Endodermal cell (in vitro differentiated cells): ENCODE data around the gene ANKRD35. TPM values are rescaled to one million over a fixed set of nuclear protein-coding genes. Genes with fewer than 3 reads are reported as not detected.
"Not testable (repeated sequence)": the region's sequence is repeated elsewhere in the genome, so short reads cannot be mapped to it uniquely, and the experiment has no call there.

ENCODE experiments used
- DNase-seq: peaks from one replicate; pipeline ENCODE4 v3.0.0-alpha.2; 2017
- H3K27ac ChIP-seq: 2 replicates; pipeline ENCODE4 v1.5.1; 2013; ENCODE audit warnings: mild to moderate bottlenecking, low read depth, low read length, moderate library complexity
- H3K27me3 ChIP-seq: 2 replicates; pipeline ENCODE4 v1.6.1; 2013; ENCODE audit warnings: mild to moderate bottlenecking, low read length, moderate library complexity; ENCODE audit not compliant: insufficient read depth, control insufficient read depth, poor library complexity, severe bottlenecking
- H3K36me3 ChIP-seq: 2 replicates; pipeline ENCODE4 v1.7.0; 2013; ENCODE audit warnings: mild to moderate bottlenecking, low read length, moderate library complexity; ENCODE audit not compliant: control insufficient read depth, insufficient read depth
- H3K4me1 ChIP-seq: one replicate; pipeline ENCODE4 v1.7.0; 2013; ENCODE audit warnings: low read length; ENCODE audit not compliant: control insufficient read depth, insufficient read depth
- H3K4me3 ChIP-seq: 2 replicates; pipeline ENCODE4 v1.5.1; 2013; ENCODE audit warnings: mild to moderate bottlenecking, low read length, moderate library complexity
- H3K9ac ChIP-seq: 2 replicates; pipeline ENCODE4 v1.6.1; 2013; ENCODE audit warnings: mild to moderate bottlenecking, low read length, moderate library complexity; ENCODE audit not compliant: poor library complexity, severe bottlenecking; ENCODE audit errors: extremely low read depth
- H3K9me3 ChIP-seq: 2 replicates; pipeline ENCODE4 v1.6.1; 2013; ENCODE audit warnings: mild to moderate bottlenecking, low read length, moderate library complexity; ENCODE audit not compliant: control insufficient read depth
- H3K27ac Mint-ChIP-seq: 2 replicates; pipeline ENCODE4 v1.8.0; 2020; ENCODE audit warnings: mixed read lengths
- H3K27me3 Mint-ChIP-seq: 2 replicates; pipeline ENCODE4 v1.8.0; 2021; ENCODE audit warnings: mild to moderate bottlenecking, mixed read lengths; ENCODE audit not compliant: insufficient read depth
- H3K36me3 Mint-ChIP-seq: 2 replicates; pipeline ENCODE4 v1.8.0; 2020; ENCODE audit warnings: low read depth, mixed read lengths
- H3K4me1 Mint-ChIP-seq: 2 replicates; pipeline ENCODE4 v1.8.0; 2020; ENCODE audit warnings: mixed read lengths
- H3K4me3 Mint-ChIP-seq: 2 replicates; pipeline ENCODE4 v1.8.0; 2020; ENCODE audit warnings: mild to moderate bottlenecking, moderate library complexity, mixed read lengths
- H3K9me3 Mint-ChIP-seq: 2 replicates; pipeline ENCODE4 v1.8.0; 2020; ENCODE audit warnings: mild to moderate bottlenecking, mixed read lengths
- WGBS, 2 experiments: methylation state at CpG; one replicate each; pipeline versions ENCODE4 v1.1.5 to v1.1.7; 2013; ENCODE audit warnings: missing lambda C conversion rate in 2 of 2, mixed read lengths in 1 of 2; ENCODE audit not compliant: insufficient coverage in 1 of 2, insufficient read length in 1 of 2; 5-methylcytosine and 5-hydroxymethylcytosine counted together
- long read RNA-seq, 4 experiments: library from polyadenylated mRNA in 2 of 4; library from RNA in 1 of 4; library from capped mRNA in 1 of 4; stranded (forward) in 3 of 4; unstranded in 1 of 4; transcript quantifications; one replicate each; pipeline ENCODE4 v2.0.0, GENCODE V29; 2020 to 2021; ENCODE audit warnings: inconsistent platforms in 1 of 4
- polyA plus RNA-seq, 2 experiments: library from polyadenylated mRNA; stranded (reverse); fragments of 50-300 nt; gene quantifications; one replicate each; pipeline ENCODE4 v1.2.3, GENCODE V29; 2013
- total RNA-seq, 2 donors: library from RNA; stranded (reverse); fragmentation: NEBNext Ultra II Directional in 1 of 2; extraction: Animal tissue kit (Norgen Biotek cat#: 25700) in 1 of 2; gene quantifications; 2 replicates in 1 of 2; 3 replicates in 1 of 2; pipeline ENCODE4 v1.2.1, GENCODE V29; 2021
- TF ChIP-seq, protein P1 (sequence below): fragments of 200-600 bp; sonication (generic); conservative IDR thresholded peaks from 2 replicates; pipeline ENCODE4 v1.5.0; 2021; ENCODE audit warnings: antibody characterized with exemption, mild to moderate bottlenecking

ANKRD35 gene, protein sequence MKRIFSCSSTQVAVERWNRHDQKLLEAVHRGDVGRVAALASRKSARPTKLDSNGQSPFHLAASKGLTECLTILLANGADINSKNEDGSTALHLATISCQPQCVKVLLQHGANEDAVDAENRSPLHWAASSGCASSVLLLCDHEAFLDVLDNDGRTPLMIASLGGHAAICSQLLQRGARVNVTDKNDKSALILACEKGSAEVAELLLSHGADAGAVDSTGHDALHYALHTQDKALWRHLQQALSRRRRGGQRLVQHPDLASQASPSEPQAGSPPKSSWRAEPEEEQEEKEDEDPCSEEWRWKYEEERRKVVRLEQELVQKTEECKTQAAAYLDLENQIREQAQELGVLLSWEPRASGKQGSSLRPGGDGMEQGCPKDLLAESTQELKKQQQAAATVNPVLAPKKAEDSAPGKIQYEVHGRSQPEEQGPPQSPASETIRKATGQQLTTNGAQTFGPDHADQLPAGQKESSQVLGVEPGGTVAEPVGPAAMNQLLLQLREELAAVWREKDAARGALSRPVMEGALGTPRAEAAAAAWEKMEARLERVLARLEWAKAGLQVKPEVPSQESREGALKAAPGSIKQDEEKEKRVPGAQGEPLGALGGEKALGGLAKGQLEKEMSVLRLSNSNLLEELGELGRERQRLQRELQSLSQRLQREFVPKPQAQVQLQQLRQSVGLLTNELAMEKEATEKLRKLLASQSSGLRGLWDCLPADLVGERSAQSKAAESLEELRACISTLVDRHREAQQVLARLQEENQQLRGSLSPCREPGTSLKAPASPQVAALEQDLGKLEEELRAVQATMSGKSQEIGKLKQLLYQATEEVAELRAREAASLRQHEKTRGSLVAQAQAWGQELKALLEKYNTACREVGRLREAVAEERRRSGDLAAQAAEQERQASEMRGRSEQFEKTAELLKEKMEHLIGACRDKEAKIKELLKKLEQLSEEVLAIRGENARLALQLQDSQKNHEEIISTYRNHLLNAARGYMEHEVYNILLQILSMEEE
- 1 to 10 TPM in 1 of 2 donors, under 1 TPM in 1; 0.88 to 1.4 TPM for total RNA-seq
- polyA plus RNA-seq (2013, experiment 1 of 2) = 0.68 TPM
- polyA plus RNA-seq (2013, experiment 2 of 2) = 0.70 TPM
- long read RNA-seq, experiment 1, partial matches to known transcripts = 2 of 2 reads
- long read RNA-seq, experiment 1, other reads (novel, unspliced or antisense) = 0 of 2 reads
- long read RNA-seq, experiment 2, partial matches to known transcripts = 18 of 18 reads
- long read RNA-seq, experiment 2, other reads (novel, unspliced or antisense) = 0 of 18 reads
- long read RNA-seq, experiment 3, partial matches to known transcripts = 13 of 13 reads
- long read RNA-seq, experiment 3, other reads (novel, unspliced or antisense) = 0 of 13 reads
- long read RNA-seq, experiment 4, partial matches to known transcripts = 22 of 23 reads
- long read RNA-seq, experiment 4, other reads (novel, unspliced or antisense) = 1 of 23 reads

DNA sequence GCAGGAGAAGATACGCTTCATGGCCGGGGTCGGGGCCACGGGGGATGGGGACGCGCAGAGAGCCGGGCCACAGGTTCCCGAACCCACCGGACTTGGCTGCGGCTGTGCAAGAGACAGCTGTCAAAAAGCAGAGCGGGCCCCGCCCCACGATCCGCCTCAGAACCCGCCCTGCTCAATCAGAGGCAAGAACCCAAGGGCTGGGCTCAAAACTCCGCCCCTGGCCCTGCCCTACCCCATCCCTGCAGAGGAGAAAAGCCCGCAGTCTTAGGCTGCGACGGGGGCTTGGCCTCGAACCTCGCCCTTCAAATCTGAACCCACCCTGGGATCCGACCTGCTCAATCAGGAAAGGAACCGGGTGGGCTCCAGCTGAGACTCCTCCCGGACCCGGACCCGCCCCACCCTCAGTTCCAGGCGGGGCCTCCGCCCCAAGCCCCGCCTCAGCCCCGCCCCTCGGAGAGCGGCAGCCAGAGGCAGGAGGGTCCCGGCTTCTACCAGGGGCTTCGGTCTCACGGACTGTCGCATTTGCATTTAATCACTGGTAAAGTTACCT is at the start of gene ANKRD35:
Gene ANKRD35, minus strand, starts transcription at position 129 of the 550 bp plus-strand sequence. Its CDS starts 108 bp downstream, at position 21.
- Mint-ChIP-seq H3K27me3 (peaks cover 41% of the 10 kb centered on the region), H3K36me3 (no peaks in the 10 kb centered on the region), H3K4me3 (peak within 1 kb of the TSS; percentile 67), H3K4me1 (peaks cover 15% of the 10 kb centered on the region), H3K9me3 (no peaks in the 10 kb centered on the region), H3K27ac (no peak within 1 kb of the TSS)
- H3K4me3 ChIP-seq = peak within 1 kb of the TSS; percentile 81
- peak; percentile 95 for DNase-seq
- no peaks in the 10 kb centered on the region for H3K36me3 ChIP-seq
- TF ChIP-seq, protein P1, sequence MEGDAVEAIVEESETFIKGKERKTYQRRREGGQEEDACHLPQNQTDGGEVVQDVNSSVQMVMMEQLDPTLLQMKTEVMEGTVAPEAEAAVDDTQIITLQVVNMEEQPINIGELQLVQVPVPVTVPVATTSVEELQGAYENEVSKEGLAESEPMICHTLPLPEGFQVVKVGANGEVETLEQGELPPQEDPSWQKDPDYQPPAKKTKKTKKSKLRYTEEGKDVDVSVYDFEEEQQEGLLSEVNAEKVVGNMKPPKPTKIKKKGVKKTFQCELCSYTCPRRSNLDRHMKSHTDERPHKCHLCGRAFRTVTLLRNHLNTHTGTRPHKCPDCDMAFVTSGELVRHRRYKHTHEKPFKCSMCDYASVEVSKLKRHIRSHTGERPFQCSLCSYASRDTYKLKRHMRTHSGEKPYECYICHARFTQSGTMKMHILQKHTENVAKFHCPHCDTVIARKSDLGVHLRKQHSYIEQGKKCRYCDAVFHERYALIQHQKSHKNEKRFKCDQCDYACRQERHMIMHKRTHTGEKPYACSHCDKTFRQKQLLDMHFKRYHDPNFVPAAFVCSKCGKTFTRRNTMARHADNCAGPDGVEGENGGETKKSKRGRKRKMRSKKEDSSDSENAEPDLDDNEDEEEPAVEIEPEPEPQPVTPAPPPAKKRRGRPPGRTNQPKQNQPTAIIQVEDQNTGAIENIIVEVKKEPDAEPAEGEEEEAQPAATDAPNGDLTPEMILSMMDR = no peak
- H3K27ac ChIP-seq = no peak within 1 kb of the TSS
- peaks cover 33% of the 10 kb centered on the region for H3K27me3 ChIP-seq
- WGBS, 2 experiments = 1 to 2% methylated on average over 9 to 36 of the region's 36 CpGs
- no peaks in the 10 kb centered on the region for H3K9me3 ChIP-seq
- no peaks in the 10 kb centered on the region for H3K4me1 ChIP-seq
- H3K9ac ChIP-seq = no peak within 1 kb of the TSS

- not testable (repeated sequence) for H3K4me3 ChIP-seq, H3K36me3 Mint-ChIP-seq, H3K27ac ChIP-seq, H3K27me3 Mint-ChIP-seq, H3K9me3 Mint-ChIP-seq, H3K27me3 ChIP-seq, H3K9me3 ChIP-seq
- H3K4me1 Mint-ChIP-seq = peaks cover 43% of the 10 kb centered on the region
- peaks cover 38% of the 10 kb centered on the region for H3K36me3 ChIP-seq
- peak overlapping the region; percentile 71 for H3K9ac ChIP-seq
- peaks cover 16% of the 10 kb centered on the region for H3K4me1 ChIP-seq
- peak; percentile 86 for DNase-seq
- H3K27ac Mint-ChIP-seq = peak overlapping the region; percentile 96
- WGBS, 2 experiments = 3 to 70% methylated on average over 2 to 6 of the region's 9 CpGs
- peak overlapping the region; percentile 27 for H3K4me3 Mint-ChIP-seq
- TF ChIP-seq, protein P1 = peak; percentile 21
Measured at GRCh38 chr1:145932522-145933009, 46.9 kb upstream of the ANKRD35 start.
